ENCODE data around the gene NDUFAF2. TPM values are rescaled to one million over a fixed set of nuclear protein-coding genes. Genes with fewer than 3 reads are reported as not detected.
"Not testable (repeated sequence)": the region's sequence is repeated elsewhere in the genome, so short reads cannot be mapped to it uniquely, and the experiment has no call there.

The NDUFAF2 gene
- total RNA-seq, 1 experiment from 2014 or later: 60.2 TPM

DNA sequence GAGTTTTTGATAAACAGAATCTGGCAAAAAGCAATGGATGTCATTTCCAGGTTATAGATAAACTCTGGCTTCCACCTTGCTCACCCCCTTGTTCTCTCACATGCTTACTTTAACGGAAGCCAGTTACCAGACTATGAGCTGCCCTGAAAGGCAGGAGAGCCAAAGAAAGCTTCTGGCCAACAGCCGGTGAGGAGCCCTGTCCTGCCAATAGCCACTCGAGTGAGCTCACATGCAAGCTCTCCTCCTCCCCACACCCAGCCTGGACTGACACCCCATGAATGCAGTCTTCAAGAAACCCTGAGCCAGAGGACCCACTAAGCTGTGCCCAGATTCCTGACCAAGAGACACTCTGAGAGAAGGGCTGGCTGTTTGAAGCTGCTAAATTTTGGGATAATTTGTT, 231.6 kb downstream of the NDUFAF2 start:
- no peak for DNase-seq (ENCODE audit: low spot score)

DNA sequence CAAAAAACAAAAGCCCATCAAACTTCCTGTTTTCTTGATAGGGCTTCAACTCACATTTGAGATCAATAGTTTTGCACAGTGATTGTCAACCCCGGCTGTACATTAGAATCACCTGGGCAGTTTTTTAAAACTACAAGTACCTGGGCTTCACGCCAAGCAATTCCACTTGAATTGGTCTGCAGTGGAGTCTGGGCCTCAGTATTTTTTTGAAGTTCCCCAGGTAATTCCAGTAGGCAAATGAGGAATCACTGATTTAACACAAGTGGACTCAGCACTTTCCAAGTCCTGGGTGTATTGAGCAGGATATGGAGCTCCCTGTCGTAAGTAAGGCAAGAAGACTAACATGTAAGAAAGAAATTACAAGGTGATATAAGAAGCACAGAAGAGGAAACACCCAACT, 232.1 kb downstream of the NDUFAF2 start:
- no peak for DNase-seq (ENCODE audit: low spot score)

DNA sequence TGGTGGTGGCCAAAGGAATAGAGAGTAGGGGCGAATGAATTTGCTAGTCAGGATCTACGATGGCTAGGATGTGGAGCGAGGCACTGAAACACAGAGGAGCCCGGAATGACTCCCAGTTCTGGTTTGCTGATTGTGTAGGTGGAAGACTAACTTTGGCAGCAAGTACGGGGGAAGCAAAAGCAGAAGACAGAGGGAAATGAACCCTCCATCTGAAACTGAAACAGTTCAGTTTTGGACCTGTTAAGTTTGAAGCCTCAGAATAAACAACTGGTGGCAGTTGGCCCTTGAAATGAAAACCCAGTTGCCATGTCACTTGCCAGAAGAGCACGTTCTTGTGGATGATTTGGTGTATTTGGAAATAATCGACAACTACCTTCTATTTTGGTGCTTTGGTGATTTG, 232.7 kb downstream of the NDUFAF2 start:
- no peak for DNase-seq (ENCODE audit: low spot score)

DNA sequence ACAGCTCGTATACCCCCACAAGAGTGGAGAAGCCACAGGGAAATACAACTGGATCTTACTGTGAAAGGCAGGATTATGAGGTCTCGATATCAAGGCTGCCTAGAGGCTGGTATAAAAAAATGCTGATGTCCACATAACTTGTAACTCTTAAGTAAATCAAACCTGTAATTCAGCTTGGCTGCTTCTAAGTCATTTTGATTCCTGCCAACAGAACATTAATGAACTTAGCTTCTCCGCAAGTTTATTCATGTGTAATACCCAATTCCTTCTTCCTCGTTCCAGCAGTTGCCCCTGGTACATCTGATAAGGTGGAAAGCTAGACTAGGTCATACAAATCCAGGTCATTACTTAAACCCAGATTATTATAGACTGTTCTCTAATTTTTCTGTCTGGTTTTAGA, 233.7 kb downstream of the NDUFAF2 start:
- no peak for DNase-seq (ENCODE audit: low spot score)

DNA sequence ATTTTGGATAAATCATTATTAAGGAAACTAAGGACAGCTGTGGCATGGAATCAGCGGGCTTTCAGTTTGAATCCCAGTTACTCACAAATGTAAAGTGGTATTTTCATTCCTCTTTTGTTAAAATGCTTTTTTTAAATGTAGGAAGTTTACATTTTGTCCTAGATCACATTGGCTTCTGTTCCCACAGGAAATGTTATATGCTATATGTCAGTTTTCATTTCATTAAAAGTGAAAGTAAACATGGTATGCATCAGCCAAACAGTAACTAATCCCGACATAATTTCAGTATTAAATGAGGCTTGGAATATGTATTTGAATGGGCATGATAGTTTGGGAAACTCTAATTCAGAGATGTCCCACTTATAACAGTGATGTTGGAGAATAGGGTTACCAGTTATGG, 235.9 kb downstream of the NDUFAF2 start:
- DNase-seq (ENCODE audit: low spot score): no peak

DNA sequence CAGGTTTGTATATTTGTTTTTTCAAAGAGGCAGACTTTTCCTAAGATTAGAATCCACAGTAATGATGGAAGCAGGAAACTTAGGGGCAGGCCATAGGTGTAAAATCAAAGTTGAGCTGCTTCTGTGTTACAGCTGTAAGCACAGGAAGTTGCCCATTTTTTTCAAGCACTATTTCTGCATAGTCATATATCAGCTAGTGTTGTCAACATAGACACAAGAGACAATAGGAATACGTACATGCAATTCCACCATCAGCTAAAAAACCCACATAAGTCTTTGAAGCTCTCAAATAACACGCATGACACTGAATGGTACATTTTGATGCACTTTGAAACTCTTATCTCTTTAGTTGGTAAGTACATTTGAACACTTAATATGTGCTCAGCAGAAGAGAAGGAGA, 237.4 kb downstream of the NDUFAF2 start:
- peak; percentile 39 for DNase-seq (ENCODE audit: low spot score)

GRCh38 chr5:61183538-61183937, 238.5 kb downstream of the NDUFAF2 start:
- DNase-seq (ENCODE audit: low spot score): no peak

DNA sequence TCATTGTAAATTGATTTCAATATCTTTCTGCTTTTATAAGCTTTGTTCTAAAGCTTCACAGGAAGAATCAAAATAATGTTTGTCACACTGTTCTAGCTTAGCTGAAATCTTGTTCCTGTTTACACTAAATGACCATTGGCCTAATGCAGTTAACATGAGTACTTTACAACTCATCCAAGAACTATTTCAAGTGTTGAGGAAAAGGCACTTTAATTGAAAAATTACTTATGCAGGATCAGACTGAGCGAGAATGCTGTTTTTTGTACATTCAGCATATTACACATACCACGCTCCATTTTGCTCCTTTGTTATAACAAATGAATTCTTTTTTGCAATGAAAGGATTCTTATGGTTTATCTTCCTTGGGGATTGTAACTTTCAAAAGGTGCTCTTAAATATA, 239.7 kb downstream of the NDUFAF2 start:
- DNase-seq (ENCODE audit: low spot score): peak; percentile 10

DNA sequence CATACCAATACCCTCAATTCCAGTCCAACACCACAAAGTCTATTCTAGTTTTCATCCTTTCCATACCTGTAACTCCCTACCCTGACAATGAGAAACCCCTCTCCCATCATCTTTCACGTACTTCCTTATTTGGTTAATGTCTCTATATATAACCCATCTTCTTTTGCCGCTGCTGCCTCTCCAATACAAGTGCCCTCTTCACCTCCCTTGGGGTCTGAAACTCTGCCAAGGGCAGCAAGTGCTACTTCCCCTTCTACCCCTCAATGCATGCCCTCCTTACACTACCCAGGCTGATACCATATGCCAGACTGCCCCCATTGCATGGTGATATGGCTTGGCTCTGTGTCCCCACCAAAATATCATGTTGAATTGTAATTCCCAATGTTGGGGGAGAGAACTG, 241.6 kb downstream of the NDUFAF2 start:
- DNase-seq (ENCODE audit: low spot score): no peak

DNA sequence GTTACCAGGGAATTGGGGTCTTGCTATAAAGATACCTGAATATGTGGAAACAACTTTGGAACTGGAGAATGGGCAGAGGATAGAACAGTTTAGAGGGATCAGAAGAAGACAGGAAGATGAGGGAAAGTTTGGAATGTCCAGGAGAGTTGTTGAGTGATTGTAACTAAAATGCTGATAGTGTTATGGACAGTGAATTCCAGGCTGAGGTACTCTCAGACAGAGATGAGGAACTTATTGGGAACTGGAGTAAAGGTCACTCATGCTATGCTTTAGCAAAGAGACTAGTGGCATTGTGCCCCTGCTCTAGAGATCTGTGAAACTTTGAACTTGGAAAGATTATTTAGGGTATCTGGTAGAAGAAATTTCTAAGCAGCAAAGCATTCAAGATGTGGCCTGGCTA, 242.3 kb downstream of the NDUFAF2 start:
- not testable (repeated sequence) for DNase-seq (ENCODE audit: low spot score)

GRCh38 chr5:61187826-61188225, 242.8 kb downstream of the NDUFAF2 start:
- DNase-seq (ENCODE audit: low spot score): not testable (repeated sequence)

DNA sequence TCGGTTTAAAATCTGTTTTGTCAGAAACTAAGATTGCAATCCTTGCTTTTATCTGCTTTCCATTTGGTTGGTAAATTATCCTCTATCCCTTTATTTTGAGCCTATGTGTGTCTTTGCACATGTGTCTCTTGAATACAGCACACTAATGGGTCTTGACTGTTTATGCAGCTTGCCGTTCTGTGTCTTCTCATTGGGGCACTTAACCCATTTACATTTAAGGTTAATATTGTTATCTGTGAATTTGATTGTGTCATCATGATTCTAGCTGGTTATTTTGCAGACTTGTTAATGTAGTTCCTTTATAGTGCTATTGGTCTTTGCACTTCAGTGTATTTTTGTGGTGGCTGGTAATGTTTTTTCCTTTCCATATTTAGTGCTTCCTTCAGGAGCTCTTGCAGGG, 253.6 kb downstream of the NDUFAF2 start:
- DNase-seq (ENCODE audit: low spot score): no peak

DNA sequence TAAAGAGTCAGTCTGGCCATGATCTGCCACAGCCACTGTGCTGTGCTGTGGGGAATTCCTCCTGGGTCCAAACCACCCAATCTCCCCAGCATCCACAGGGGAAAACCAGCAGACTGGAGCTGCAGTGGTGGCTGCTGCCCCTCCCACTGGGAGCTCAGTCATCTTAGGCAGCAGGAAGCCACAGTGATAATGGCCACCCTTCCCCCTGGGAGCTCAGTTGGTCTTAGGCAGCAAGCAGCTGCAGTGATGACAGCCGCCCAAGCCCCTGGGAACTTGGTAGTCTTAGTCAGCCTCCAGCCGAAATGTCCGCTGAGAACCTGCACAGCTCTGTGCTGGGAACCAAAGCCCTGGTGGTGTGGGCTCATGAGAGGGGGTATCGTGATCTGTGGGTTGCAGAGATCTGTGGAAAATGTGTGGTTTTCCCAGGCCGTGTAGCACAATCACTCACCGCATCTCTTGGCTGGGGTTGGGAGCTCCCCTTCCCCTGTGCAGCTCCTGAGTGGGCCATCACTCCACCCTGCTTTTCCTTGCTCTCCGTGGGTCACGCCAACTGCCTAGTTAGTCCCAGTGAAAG, 255.7 kb downstream of the NDUFAF2 start:
- no peak for DNase-seq (ENCODE audit: low spot score)

DNA sequence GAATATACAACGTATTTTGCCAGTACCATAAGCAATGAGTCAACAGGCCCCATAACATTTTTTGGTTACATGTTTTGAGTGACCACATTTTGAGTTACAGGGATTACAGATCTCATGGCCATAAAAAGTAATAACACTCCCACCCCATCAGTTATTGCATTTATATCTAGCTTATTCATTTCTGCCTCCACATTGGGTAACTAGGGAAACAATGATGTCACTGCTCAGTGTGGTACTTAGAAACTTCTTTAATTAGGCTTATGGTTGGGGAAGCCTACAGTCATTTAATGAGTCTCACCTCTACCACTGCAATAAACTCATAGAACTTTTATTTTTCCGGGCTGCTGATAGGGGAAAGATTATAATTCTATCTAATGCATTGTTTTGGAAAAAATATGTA, 257.2 kb downstream of the NDUFAF2 start:
- DNase-seq (ENCODE audit: low spot score): no peak

Other genes with a start within 250 kb of the NDUFAF2 start
- gene DEPDC1B, start 245.0 kb upstream of the NDUFAF2 start, total RNA-seq (2014; rRNA removed; shearing (Covaris generic)): 31.9 and 41.6 TPM in 2 replicates
- gene ELOVL7, start 100.9 kb upstream of the NDUFAF2 start, total RNA-seq (2014; rRNA removed; shearing (Covaris generic)): 8.6 and 10.4 TPM in 2 replicates
- 37.2 and 44.9 TPM in 2 replicates for gene ERCC8, start 135 bp upstream of the NDUFAF2 start, total RNA-seq (2014; rRNA removed; shearing (Covaris generic))
- 32.7 and 59.9 TPM in 2 replicates for gene SMIM15, start 217.3 kb downstream of the NDUFAF2 start, total RNA-seq (2014; rRNA removed; shearing (Covaris generic))

Measured in H4 (cell line).